Amniotic epithelial cell (primary cell): ENCODE measurements around the gene GJB5.
"Not testable (repeated sequence)": the region's sequence is repeated elsewhere in the genome, so short reads cannot be mapped to it uniquely, and the experiment has no call there.

Source experiments
- DNase-seq: peaks from one replicate; pipeline ENCODE4 v3.0.0-alpha.2; 2010; ENCODE audit warnings: low read depth

Gene GJB5

DNA sequence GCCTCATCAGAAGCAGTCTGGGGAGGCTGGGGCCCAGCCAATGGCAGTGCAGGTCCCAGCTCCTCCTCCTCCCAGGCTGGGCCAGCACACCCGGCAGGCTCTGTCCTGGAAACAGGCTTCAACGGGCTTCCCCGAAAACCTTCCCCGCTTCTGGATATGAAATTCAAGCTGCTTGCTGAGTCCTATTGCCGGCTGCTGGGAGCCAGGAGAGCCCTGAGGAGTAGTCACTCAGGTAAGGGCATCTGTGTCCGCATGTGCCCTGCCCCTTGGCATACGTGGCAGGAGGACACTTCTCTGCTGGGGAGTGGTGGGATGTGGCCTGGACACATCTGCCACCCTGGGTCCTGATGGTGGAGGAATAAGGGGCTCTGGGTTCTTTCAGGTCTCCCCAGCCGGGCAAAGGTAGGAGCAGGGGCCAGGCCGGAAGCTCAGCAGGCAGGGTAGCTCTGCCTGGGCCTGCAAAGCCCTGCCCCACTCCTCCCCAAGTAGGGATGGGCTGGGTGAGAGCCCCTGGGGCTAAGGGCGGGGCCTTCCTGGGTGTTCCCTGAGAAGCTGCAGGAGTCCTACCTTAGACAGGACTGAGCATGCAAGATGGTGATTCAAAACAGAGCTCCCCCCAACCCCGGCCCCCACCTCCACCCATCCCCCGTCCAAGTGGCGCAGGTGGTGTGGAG lies at the start of gene GJB5:
Gene GJB5, plus strand, starts transcription at position 84 of the 674 bp plus-strand sequence. CDS start 2,284 bp downstream, outside the sequence.
- no peak for DNase-seq

DNA sequence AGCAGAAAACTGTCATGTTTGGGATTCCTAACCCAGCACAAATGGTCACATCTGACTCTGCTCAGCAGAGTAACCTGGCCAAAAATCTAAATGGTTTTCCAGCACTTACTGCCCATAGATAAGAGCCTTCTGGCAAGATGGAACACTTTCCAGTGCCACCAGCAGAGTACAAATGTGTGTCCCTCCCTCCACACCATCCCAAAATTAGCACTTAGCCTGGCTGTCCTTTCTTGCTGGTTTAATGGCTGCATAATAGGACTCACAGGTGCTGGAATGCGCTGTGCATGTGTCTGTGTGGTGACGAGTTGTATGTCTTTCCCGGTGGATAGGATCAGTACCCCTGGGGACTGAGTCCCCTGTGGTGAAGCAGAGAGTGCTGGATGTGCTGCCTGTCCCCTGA lies 49.8 kb upstream of the GJB5 start:
- DNase-seq: no peak

DNA sequence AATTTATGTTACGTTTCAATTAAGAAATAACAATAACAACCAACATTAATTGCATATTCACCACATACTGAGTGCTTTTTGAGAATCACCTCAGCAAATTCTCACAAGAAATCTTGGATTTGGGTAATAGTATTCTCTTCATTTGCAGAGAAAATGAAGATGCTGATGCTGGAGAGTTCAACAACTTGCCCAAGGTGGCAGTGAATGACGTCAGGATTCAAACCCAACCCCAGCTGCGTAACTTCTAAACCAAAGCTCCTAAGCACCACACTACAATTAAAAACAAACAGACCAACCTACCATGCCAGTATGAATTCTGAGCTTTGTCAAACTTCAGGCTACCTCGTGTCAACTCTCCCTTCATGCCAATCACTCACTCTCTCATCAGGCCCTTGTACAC lies 46.7 kb upstream of the GJB5 start:
- no peak for DNase-seq

DNA sequence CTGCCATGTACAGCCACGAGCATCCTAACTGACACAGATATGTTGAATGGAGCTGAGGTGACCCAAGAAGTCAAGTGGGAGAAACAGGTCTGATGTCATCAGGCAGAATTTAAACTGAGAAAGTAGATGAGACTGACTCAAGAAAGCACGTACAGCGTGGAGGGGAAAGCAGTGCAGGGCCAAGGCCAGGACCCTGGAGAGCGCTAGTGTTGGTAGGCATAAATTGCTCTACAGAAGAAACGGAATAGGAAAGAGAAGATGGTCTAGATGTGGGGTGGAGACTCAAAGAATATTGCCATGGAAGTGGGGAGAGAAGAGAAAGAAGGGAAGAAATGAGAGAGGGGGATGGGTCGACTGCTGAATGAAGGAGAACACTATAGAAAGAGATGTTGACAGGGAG lies 45.3 kb upstream of the GJB5 start:
- no peak for DNase-seq

DNA sequence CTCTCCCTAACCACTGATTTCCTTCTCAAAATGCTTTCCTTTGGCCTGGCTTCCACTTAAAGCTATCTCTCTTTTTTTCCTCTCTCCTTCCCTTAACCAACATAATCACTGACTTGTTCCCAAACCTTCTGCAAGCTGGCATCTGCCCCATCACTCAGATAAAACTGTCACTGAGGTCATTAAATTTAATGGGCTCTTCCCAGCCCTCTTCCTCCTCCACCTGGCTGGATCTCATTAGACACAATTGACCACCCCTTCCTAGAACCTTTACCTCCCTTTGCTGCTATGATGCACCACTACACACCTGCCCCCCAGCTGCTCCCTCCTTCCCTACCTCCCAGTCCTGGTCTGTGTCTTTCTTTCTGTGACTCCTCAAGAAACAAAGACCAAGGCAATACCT lies 44.0 kb upstream of the GJB5 start:
- DNase-seq: no peak

DNA sequence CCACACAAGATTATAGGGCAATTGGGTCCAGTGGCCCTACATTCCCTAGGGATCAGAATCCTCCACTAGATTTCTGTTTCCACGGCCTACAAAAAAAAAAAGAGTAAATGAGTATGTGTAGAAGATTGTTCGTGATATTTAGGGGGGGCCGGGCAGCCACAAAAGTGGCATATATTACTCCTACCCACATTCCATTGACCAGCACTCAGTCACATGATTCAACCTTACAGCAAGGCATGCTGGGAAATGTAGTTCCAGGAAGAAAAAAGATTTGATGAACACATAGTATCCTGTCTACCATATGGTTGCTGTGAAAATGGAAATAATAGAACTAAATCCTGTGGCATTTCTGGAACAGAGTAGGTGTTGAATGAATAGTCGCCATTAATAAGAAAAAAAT lies 43.4 kb upstream of the GJB5 start:
- DNase-seq: no peak

DNA sequence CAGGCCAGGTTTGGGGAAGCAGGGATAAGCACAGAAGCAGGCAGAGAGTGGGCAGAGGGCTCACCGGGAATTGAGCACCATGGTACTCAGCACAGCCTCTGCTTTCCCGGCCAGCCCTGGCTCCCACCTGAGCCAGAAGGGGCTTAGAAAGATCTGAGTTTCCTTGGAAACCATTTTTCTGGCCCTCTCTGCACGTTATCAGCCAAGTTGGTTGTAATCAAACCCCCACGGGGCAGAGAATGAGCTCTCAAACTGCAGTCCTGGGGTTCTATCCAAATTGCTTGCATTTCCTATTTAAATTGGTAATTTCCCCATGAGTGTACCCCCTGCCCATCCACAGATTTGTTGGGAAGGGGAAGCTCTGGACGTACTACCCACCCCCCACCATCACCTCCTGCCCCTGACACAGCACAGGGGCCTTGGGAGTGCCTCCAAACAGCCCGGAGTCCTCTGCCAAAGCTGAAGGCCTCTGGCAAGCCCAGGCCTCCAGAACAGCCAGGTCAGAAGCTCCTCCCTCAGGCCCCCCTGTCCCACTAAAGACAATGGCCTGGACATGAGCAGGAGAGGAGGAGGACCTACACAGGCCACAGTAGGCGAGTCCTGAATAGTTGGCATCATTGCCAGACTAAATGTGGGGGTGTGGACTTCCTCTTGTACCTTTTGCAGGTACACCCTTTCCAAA lies 42.7 kb upstream of the GJB5 start:
- no peak for DNase-seq

DNA sequence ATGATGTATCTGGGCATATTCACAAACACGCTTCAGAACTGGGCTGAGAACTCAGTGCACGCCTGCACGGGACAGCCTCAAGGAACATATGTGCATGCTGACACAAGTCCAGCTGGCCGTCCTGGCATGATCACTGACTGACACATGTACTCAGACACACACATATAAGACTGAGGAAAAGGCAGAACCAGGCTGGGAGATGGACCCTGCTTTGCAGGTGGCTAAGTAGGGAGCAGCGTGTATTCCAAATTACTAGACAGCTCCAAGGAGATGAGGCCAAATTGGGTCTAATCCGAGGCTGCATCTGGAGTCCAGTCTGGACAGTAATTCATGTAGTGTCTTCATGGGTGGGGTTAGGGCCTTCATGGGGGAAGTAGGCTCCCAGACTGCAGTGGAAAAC lies 41.4 kb upstream of the GJB5 start:
- DNase-seq: no peak

DNA sequence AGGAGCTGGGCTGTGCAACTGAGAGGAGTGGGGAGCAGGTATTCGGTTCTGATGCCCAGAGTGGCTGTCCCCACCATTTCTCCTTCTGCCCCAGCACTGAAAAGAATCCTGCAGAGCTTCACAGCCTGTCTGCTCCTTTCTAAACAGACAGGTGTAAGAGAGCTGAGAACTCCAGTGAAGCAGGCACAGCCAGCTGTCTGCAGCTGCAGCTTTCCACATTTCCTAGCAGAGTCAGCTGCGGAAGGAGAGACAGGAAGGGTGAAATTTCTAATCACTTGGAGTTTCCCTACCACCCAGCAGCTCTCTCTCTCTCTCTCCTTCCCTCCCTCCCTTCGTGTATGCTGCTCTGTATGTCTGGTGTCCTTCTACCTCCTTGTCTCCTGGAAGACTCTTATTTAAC lies 40.5 kb upstream of the GJB5 start:
- DNase-seq: no peak

DNA sequence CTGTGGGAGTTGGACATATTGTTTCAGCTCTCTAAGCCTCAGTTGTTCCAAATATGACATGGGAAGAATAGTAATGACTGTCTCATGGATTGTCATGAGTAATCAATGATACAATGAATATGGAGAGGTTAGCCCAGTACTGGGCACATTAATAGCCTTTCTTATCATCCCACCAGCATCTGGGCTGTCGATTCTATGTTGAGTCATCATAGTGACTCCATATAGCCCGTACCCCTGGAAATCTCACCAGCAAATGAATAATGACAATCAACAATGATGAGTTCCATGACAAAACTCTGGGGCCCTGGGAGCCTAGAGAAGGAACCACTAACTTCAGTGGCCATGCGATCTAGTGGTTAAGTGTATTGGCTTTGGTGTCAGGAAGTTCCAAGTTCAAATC lies 39.7 kb upstream of the GJB5 start:
- no peak for DNase-seq

DNA sequence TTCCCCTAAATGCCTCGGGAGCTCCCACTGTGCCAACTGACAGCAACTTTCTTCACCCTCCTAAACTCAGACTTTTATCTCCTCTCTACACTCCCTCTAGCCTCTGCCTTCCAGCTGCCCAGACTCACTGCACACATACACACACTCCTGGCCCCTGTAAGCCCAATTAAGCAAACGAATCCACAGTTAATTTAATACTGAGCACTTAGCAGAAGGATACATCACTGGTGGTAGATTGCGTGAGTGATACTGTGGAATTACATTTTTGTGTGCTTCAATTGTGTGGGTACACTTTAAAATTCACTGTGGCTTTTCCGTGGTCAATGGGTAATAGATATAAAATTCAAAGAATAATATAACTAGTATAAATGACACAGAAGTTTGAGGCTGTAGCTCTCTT lies 33.6 kb upstream of the GJB5 start:
- DNase-seq: no peak

DNA sequence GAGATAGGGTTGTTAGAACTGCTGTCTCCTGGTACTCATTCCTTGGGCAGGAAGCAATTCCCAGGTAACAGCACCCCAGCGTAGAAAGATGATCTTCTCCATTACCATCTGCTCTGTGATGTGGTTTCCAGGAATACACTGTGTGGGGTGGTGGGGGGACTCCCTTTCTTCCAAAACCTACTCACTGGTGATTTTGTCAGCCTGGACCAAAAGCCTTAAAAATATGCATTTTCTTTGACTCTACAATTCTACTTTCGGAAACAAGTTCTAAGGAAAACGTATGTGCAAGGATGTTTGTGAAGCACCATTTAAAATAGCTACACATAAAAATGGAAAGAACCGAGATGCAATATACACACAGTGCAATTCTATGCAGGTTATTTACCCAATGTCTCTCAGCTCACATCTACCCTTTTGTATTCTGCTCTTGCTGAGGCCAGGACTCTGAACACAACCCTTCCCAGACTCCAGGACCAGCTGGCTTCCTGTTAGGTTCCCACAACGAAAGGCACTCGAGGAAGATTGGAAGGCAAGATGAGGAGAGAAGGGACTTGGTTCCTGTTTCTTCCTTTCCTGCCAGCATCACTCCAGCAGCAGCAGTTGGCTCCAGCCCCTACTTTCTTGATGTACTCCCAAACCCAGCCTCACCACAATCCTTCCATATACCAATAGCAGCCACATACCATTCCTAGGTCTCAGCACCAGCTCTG lies 33.0 kb upstream of the GJB5 start:
- DNase-seq: no peak

DNA sequence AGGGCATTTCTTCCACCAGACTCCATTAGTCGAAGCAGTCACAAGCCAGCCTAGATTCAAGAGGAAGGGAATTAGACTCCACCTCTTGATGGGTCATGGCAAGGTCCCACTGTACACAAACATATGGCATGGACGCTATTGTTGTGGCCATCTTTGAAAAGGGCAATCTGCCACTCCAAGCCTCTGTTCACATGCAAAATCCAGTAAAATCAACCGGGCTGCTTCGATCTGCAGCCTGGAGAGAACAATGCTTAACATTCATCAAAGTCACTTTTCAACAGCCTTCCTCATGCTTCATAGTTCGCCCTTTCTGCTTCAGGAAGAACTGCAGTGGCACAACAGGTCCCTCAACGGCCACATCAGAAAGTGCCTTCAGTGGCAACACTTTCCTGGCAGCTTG lies 28.0 kb upstream of the GJB5 start:
- no peak for DNase-seq

DNA sequence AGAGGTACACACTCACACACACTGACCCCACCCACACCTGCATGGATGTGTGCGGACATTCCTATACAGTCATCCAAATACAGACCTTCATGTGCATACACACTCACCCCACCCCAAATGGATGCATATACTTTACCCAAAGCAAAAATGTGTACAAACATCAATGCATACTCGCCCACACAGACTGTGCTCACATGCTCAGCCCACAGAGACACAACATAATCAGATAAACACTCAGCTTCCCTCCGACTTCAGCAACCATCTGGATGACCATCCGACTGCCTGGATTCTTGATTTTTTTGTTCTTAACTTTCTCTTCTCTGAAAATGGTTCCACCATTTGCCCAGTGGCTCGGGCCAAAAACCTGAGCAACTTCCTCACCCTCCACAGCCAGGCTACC lies 24.4 kb upstream of the GJB5 start:
- no peak for DNase-seq

DNA sequence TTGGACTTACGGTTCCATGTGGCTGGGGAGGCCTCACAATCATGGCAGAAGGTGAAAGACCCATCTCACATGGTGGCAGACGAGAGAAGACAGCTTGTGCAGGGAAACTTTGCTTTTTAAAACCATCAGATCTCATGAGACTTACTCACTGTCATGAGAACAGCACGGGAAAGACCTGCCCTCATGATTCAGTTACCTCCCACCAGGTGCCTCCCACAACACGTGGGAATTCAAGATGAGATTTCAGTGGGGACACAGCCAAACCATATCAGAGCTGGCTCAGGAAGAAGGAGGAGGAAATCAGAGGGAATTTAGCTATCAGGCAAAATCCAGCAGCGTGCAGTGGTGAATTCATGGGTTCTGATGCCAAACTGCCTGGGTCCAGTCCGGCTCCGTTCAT lies 22.0 kb upstream of the GJB5 start:
- not testable (repeated sequence) for DNase-seq

DNA sequence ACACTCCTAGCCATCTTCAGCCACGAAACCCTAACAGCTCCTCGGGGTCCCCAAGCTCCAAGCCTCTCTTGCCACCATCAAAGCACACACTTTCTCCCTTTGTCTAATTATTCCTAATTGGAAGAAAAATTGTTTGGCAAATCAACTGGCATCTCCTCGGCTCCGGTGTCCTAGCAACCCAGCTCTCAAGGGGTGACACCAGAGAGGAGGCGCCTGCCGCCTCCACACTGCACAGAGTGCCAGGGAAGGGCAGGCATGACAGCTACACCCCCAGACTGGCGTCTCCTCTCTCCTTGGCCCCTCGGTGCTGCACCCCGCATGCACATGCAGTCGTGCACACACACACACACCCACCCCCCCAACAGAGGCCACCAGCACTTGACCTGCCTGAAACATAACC lies 18.2 kb upstream of the GJB5 start:
- DNase-seq: no peak

DNA sequence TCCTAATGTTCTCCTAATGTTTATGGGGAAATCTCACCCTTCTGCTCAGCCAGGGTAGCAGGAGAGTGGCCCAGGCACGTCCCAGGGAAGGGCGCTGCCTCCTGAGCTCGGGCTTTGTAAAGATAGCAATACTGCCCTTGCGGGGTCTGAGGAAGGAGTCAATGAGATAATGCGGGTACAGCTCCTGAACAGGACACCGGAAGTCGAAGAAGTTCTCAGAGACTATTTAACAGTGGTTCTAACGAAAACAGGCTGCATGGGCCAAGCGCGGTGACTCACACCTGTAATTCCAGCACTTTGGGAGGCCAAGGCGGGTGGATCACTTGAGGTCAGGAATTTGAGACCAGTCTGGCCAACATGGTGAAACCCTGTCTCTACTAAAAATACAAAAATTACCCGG lies 17.6 kb upstream of the GJB5 start:
- not testable (repeated sequence) for DNase-seq

DNA sequence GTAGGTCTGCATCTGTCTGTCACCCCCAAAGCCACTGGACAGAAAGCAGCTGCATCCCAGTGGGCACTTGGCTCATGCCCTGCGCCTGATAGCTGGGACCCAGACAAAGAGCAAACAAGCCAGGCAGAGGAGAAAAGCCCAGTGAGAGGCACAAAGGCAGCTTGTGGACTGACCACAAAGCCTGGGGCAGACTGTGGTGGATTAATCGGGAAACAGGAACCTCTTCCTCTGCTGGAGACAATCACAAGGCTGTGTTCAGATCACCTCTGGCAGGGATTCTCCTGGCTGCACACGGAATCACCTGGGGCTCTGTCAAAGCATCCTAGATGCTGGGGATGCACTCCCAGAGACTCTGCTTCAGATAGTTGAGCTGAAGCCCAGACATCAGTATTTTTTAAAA lies 15.2 kb upstream of the GJB5 start:
- no peak for DNase-seq

DNA sequence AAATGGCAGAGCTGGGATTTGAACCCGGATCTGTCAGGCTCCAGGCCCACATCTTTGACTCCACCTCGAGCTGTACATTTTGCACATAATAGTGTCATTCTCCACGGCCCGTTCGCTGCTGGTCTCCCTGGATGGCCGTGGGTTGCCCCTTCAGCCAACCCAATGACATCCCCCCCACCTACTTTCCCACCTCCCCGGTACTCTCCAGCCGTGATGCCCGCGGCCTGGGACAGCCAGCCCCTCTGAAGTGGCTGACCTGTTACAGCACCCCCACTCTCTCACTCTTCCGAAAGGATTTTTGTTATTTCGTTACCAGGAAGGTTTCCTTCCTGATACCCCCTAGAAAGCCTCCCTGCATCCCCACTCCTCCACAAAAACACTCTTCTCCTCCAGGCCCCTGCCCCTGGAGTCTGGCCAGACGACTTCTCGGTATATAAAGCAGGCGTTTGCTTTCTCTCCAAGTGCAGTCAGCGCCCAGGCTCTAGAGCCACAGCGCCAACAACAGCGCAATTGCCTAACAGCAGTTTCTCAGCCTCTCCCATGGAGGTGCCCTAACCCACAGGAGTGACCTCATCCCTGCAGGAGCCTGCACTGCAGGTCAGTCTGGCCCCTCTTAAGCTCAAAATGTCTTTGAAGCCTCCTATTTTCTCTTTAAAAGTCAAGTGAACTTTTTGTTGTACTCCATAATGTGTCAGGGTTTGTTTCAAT lies 14.5 kb upstream of the GJB5 start:
- DNase-seq: peak; percentile 13

DNA sequence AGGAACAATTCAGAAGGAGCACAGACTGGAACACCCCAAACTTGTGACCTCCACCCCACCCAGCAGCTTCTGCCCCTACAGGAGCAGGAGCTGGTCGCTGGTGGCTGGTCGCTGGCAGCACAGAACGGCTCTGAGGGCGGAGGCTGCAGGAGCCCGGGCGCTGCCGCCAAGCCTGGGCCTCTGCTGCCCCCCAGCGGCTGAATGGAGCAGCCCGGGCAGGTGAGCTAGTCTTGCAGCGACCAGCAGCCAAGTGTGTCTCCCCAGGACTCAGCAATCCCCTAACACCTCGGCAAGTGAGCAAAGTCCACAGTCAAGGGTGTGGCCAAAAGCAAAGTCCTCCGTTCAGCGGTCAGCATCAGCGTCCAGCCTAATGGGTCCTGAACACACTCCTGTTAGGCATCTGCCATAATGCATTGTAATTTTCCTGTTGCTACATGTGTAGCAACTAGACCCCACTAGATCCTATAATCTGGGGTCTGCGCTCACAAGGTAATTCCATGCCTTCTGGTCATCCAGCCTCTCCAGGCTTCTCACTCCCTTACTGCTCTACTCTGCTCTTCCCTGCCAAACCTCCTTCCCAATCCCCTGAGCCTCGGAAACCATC lies 12.1 kb upstream of the GJB5 start:
- DNase-seq: peak; percentile 34

DNA sequence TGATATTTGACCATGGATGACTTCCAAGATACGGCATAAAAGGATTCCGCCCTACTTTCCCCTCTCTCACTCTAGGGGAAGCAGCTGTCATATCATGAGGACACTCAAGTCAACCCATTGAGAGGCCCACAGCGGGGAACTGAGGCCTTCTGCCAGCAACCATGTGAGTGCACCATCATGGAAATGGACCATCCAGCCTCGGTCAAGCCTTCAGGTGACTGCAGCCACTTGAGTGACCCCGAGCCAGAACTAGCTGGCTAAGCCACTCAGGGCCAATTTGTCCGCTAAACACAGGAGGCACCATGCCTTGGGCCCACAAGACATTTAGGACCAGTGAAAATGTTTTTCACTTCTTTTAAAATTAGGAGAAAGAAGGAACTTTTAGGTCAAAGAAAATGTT lies 11.1 kb upstream of the GJB5 start:
- DNase-seq: no peak

DNA sequence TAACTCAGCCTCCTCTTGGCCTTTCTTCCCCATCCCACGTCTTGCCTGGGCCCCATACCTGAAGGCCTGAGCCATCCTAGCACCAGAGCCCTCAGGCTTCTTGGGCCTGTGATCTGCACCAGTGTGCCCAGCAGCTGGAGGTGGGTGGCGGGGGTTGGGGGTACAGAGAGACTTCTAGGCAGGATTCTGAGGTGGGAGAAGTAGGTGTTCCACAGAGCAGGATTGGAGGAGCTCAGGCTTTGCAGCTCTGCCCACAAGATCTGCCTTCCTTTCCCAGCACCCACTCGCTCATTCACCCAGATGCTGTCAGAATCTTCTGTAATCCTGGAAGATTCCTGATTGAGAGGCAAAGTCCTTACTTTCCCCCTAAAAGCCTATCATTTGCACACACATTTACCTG lies 10.0 kb upstream of the GJB5 start:
- no peak for DNase-seq
